ENCODE results near the gene CGNL1.

Gene CGNL1

DNA sequence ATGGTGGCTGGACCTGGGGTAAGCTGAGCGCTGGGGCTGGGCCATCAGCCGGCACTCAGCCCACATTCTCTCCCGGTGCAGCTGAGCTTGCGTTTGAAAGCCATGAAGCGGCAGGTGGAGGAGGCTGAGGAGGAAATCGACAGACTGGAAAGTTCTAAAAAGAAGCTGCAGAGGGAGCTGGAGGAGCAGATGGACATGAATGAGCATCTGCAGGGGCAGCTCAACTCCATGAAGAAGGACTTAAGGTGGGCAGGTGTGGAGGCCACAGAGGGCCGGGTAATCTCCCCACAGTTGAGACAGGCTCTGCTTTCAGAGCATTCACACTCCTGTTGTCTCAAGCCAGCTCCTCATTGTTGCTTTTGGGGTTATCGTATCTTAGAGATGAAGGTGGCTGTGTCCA is 169.7 kb downstream of the CGNL1 start:
- TF ChIP-seq, protein P1, sequence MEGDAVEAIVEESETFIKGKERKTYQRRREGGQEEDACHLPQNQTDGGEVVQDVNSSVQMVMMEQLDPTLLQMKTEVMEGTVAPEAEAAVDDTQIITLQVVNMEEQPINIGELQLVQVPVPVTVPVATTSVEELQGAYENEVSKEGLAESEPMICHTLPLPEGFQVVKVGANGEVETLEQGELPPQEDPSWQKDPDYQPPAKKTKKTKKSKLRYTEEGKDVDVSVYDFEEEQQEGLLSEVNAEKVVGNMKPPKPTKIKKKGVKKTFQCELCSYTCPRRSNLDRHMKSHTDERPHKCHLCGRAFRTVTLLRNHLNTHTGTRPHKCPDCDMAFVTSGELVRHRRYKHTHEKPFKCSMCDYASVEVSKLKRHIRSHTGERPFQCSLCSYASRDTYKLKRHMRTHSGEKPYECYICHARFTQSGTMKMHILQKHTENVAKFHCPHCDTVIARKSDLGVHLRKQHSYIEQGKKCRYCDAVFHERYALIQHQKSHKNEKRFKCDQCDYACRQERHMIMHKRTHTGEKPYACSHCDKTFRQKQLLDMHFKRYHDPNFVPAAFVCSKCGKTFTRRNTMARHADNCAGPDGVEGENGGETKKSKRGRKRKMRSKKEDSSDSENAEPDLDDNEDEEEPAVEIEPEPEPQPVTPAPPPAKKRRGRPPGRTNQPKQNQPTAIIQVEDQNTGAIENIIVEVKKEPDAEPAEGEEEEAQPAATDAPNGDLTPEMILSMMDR (conservative IDR thresholded peaks at IDR 0.05; ENCODE audit: low read length): no peak
- no peak for TF ChIP-seq EZH2phosphoT487 (IDR thresholded peaks at IDR 0.05; ENCODE audit: borderline replicate concordance)
- H3K9me3 ChIP-seq (ENCODE audit: insufficient read depth, low read depth, low read length): no peaks in the 10 kb centered on the region
- no peak overlapping the region for H3K4me2 ChIP-seq (ENCODE audit: low read depth, low read length, poor library complexity, severe bottlenecking)
- H3K4me1 ChIP-seq (ENCODE audit: insufficient read depth, low read length, poor library complexity, severe bottlenecking): no peaks in the 10 kb centered on the region
- H3K4me3 ChIP-seq (ENCODE audit: low read length, poor library complexity, severe bottlenecking): no peak overlapping the region
- no peaks in the 10 kb centered on the region for H3F3A ChIP-seq (ENCODE audit: low read depth)
- H4K20me1 ChIP-seq (ENCODE audit: insufficient read depth, low read length, poor library complexity, severe bottlenecking): no peaks in the 10 kb centered on the region
- no peak overlapping the region for H2AFZ ChIP-seq (ENCODE audit: low read length)
- H3K79me2 ChIP-seq (ENCODE audit: insufficient read depth, low read length): no peaks in the 10 kb centered on the region
- H3K9me2 ChIP-seq (replicated peaks; ENCODE audit: low read depth, low read length): no peaks in the 10 kb centered on the region
- no peaks in the 10 kb centered on the region for H3K27me3 ChIP-seq (ENCODE audit: insufficient read depth, low read length, poor library complexity, severe bottlenecking)
- H3K9ac ChIP-seq (ENCODE audit: low read depth, low read length, poor library complexity, severe bottlenecking): no peak overlapping the region
- no peaks in the 10 kb centered on the region for H3K36me3 ChIP-seq (ENCODE audit: insufficient read depth, low read length)

DNA sequence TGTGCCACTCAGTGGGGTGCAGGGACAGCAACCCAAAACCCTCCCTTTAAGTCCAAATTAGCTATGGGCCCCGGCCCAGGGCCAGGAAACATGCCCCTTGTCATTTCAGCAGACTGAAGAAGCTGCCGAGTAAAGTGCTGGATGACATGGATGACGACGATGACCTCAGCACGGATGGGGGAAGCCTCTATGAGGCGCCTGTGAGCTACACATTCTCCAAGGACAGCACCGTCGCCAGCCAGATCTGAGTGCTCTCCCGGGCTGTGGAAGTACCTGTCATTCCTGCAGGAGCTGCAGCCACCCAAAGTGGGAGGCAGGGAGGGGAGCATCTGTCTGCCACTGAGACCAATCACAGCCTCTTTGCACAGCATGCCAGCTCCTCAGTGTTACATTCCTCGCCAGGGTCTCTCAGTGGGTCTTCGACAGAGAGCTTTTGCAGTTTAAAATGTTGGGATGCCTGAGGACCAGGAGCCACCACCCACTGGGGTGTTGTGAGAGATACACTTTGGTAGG is 171.0 kb downstream of the CGNL1 start:
- Histone ChIP-seq H2AFZ (ENCODE audit: low read length) (no peak overlapping the region), H3K4me3 (ENCODE audit: low read length, poor library complexity, severe bottlenecking) (no peak overlapping the region), H3K9me2 (replicated peaks; ENCODE audit: low read depth, low read length) (no peaks in the 10 kb centered on the region), H3K27me3 (ENCODE audit: insufficient read depth, low read length, poor library complexity, severe bottlenecking) (no peaks in the 10 kb centered on the region), H3F3A (ENCODE audit: low read depth) (no peaks in the 10 kb centered on the region), H3K9ac (ENCODE audit: low read depth, low read length, poor library complexity, severe bottlenecking) (no peak overlapping the region), H3K4me1 (ENCODE audit: insufficient read depth, low read length, poor library complexity, severe bottlenecking) (no peaks in the 10 kb centered on the region), H3K9me3 (ENCODE audit: insufficient read depth, low read depth, low read length) (no peaks in the 10 kb centered on the region), H3K79me2 (ENCODE audit: insufficient read depth, low read length) (no peaks in the 10 kb centered on the region), H3K4me2 (ENCODE audit: low read depth, low read length, poor library complexity, severe bottlenecking) (no peak overlapping the region), H3K36me3 (ENCODE audit: insufficient read depth, low read length) (no peaks in the 10 kb centered on the region), H4K20me1 (ENCODE audit: insufficient read depth, low read length, poor library complexity, severe bottlenecking) (no peaks in the 10 kb centered on the region)
- no peak for TF ChIP-seq EZH2phosphoT487 (IDR thresholded peaks at IDR 0.05; ENCODE audit: borderline replicate concordance)
- TF ChIP-seq, protein P1 (conservative IDR thresholded peaks at IDR 0.05; ENCODE audit: low read length): no peak

DNA sequence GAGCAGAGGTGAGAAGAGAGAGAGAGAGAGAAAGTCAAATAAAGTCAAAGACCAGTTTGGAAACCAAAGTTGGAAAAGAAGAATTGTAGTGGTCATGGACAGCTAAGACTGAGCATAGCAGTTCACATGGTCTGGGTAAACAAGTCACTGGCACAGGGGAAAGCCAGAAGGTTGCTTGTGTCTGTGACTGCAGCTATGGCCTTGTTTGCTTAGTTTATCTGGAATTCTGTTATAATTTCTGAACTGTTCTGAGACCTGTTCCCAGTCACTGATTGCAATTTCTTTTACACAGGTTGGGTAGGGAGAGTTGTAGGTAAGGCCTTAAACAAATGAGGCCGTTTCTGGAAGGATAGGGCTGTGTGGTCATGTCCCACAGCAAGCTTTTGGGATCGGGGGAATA is 172.0 kb downstream of the CGNL1 start:
- no peak overlapping the region for H2AFZ ChIP-seq (ENCODE audit: low read length)
- H3K9ac ChIP-seq (ENCODE audit: low read depth, low read length, poor library complexity, severe bottlenecking): no peak overlapping the region
- H3K79me2 ChIP-seq (ENCODE audit: insufficient read depth, low read length): no peaks in the 10 kb centered on the region
- no peaks in the 10 kb centered on the region for H3K36me3 ChIP-seq (ENCODE audit: insufficient read depth, low read length)
- no peaks in the 10 kb centered on the region for H3F3A ChIP-seq (ENCODE audit: low read depth)
- H4K20me1 ChIP-seq (ENCODE audit: insufficient read depth, low read length, poor library complexity, severe bottlenecking): no peaks in the 10 kb centered on the region
- H3K4me2 ChIP-seq (ENCODE audit: low read depth, low read length, poor library complexity, severe bottlenecking): no peak overlapping the region
- no peaks in the 10 kb centered on the region for H3K9me2 ChIP-seq (replicated peaks; ENCODE audit: low read depth, low read length)
- H3K27me3 ChIP-seq (ENCODE audit: insufficient read depth, low read length, poor library complexity, severe bottlenecking): no peaks in the 10 kb centered on the region
- H3K4me3 ChIP-seq (ENCODE audit: low read length, poor library complexity, severe bottlenecking): no peak overlapping the region
- no peaks in the 10 kb centered on the region for H3K4me1 ChIP-seq (ENCODE audit: insufficient read depth, low read length, poor library complexity, severe bottlenecking)
- TF ChIP-seq, protein P1 (conservative IDR thresholded peaks at IDR 0.05; ENCODE audit: low read length): no peak
- TF ChIP-seq EZH2phosphoT487 (IDR thresholded peaks at IDR 0.05; ENCODE audit: borderline replicate concordance): no peak
- H3K9me3 ChIP-seq (ENCODE audit: insufficient read depth, low read depth, low read length): no peaks in the 10 kb centered on the region

Data from Loucy (cell line).